Uterus (tissue), 4 donors: Measurements from ENCODE around the gene PDE4B. TPM values are rescaled to one million over a fixed set of nuclear protein-coding genes. Genes with fewer than 3 reads are reported as not detected.
"Not testable (repeated sequence)": the region's sequence is repeated elsewhere in the genome, so short reads cannot be mapped to it uniquely, and the experiment has no call there.

ENCODE experiments used
- DNase-seq, 2 donors: peaks; one replicate each; pipeline ENCODE4 v3.0.0-alpha.2; 2019 to 2020
- H3K27ac ChIP-seq, 2 donors: fragments of 200-600 bp; sonication (generic); 1 replicate in 1 of 2; 2 replicates in 1 of 2; pipeline ENCODE4 v1.5.1; 2016 to 2018
- H3K27me3 ChIP-seq, 2 donors: fragments of 200-600 bp; sonication (generic); one replicate each; pipeline ENCODE4 v1.5.1; 2018 to 2019; ENCODE audit warnings: control low read depth in 1 of 2
- H3K36me3 ChIP-seq, 2 donors: fragments of 200-600 bp; sonication (generic); one replicate each; pipeline ENCODE4 v1.5.1; 2019; ENCODE audit warnings: control low read depth in 1 of 2
- H3K4me1 ChIP-seq, 2 donors: fragments of 200-600 bp; sonication (generic); one replicate each; pipeline ENCODE4 v1.5.1; 2018 to 2019; ENCODE audit warnings: control low read depth in 1 of 2
- H3K4me3 ChIP-seq, 2 donors: fragments of 200-600 bp; sonication (generic); 1 replicate in 1 of 2; 2 replicates in 1 of 2; pipeline ENCODE4 v1.5.1; 2018 to 2019; ENCODE audit warnings: mild to moderate bottlenecking in 1 of 2
- H3K9me3 ChIP-seq, 2 donors: fragments of 200-600 bp; sonication (generic); one replicate each; pipeline ENCODE4 v1.5.1; 2019; ENCODE audit warnings: control low read depth in 1 of 2
- CTCF ChIP-seq, 4 experiments: fragments of 200-600 bp in 2 of 4; fragments of 450-650 bp in 2 of 4; sonication (generic) in 2 of 4; IDR thresholded peaks; one replicate each; pipeline ENCODE4 v1.5.1; 2016 to 2019; ENCODE audit warnings: antibody characterized with exemption in 4 of 4, mild to moderate bottlenecking in 2 of 4, moderate library complexity in 1 of 4
- POLR2A ChIP-seq, 2 donors: fragments of 450-650 bp; IDR thresholded peaks; one replicate each; pipeline ENCODE4 v1.6.1; 2016; ENCODE audit warnings: antibody characterized with exemption in 2 of 2, mild to moderate bottlenecking in 1 of 2, moderate library complexity in 1 of 2
- intact Hi-C: fragments of 100-400 bp; cut with DNase I; formaldehyde crosslinking; loops from one replicate; pipeline ENCODE4 v1.15.1; 2023; ENCODE audit warnings: low total_unique reads
- total RNA-seq, 4 donors: library from RNA; depleted of rRNA in 3 of 4; stranded (reverse); fragments of >200 nt in 3 of 4; gene quantifications; one replicate each; pipeline versions ENCODE4 v1.1.0 to v1.2.4, GENCODE V29; 2014 to 2023
- donor health status: DM: yes; HTN: yes; CAD: no.

PDE4B gene
- total RNA-seq, 4 donors from 2014 or later = 6.9 to 22.9 (median 17.8) TPM

GRCh38 chr1:66084442-66084841 lies 291.7 kb downstream of the PDE4B start:
- Histone ChIP-seq H3K9me3 (no peaks in the 10 kb centered on the region), H3K4me3 (no peak overlapping the region), H3K36me3 (no peaks in the 10 kb centered on the region), H3K4me1 (no peaks in the 10 kb centered on the region), H3K27me3 (no peaks in the 10 kb centered on the region), H3K27ac (no peak overlapping the region)
- DNase-seq = no peak
- TF ChIP-seq POLR2A (IDR thresholded peaks at IDR 0.05) = no peak
- TF ChIP-seq CTCF (IDR thresholded peaks at IDR 0.05) = no peak
- intact Hi-C loops = no loop called here

DNA sequence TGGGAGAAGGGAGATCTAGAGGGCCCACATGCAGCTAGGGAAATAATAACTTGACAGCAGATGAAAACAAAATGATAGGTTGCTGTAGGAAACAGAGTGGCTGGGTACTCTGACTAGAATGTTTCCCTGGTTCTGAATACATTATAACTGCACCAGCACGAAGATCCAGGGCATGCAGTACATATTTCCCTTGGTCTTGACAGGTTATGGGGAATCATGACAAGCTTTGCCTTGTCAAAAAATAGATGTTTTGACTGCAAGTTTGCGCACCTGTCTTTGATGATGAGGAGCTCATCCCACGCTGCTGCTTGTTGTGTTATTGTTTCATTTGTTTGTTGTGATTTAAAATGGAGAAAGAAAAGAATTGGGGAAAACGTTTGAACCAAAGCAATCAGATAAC lies 292.9 kb downstream of the PDE4B start:
- Histone ChIP-seq H3K27me3 (no peaks in the 10 kb centered on the region), H3K9me3 (no peaks in the 10 kb centered on the region), H3K4me3 (no peak overlapping the region), H3K36me3 (no peaks in the 10 kb centered on the region), H3K4me1 (no peaks in the 10 kb centered on the region), H3K27ac (no peak overlapping the region)
- no peak for DNase-seq
- intact Hi-C loops = no loop called here
- TF ChIP-seq POLR2A (IDR thresholded peaks at IDR 0.05) (no peak), CTCF (IDR thresholded peaks at IDR 0.05) (no peak)

GRCh38 chr1:66088787-66089186 lies 296.1 kb downstream of the PDE4B start:
- H3K27me3 ChIP-seq = no peaks in the 10 kb centered on the region
- no peak overlapping the region for H3K27ac ChIP-seq
- H3K36me3 ChIP-seq = no peaks in the 10 kb centered on the region
- TF ChIP-seq CTCF (IDR thresholded peaks at IDR 0.05) (no peak), POLR2A (IDR thresholded peaks at IDR 0.05) (no peak)
- no peaks in the 10 kb centered on the region for H3K9me3 ChIP-seq
- no peak overlapping the region for H3K4me3 ChIP-seq
- no peak for DNase-seq
- intact Hi-C loops = no loop called here
- no peaks in the 10 kb centered on the region for H3K4me1 ChIP-seq

- Histone ChIP-seq H3K27me3 (no peaks in the 10 kb centered on the region), H3K4me1 (no peaks in the 10 kb centered on the region), H3K4me3 (no peak overlapping the region), H3K36me3 (no peaks in the 10 kb centered on the region), H3K27ac (no peak overlapping the region), H3K9me3 (no peaks in the 10 kb centered on the region)
- DNase-seq = no peak
- TF ChIP-seq POLR2A (IDR thresholded peaks at IDR 0.05) (no peak), CTCF (IDR thresholded peaks at IDR 0.05) (no peak)
- intact Hi-C loops = no loop called here
Observed at GRCh38 chr1:66090859-66091457, 298.3 kb downstream of the PDE4B start.

- DNase-seq = no peak
- no peak overlapping the region for H3K4me3 ChIP-seq
- intact Hi-C loops = no loop called here
- H3K9me3 ChIP-seq = no peaks in the 10 kb centered on the region
- no peaks in the 10 kb centered on the region for H3K36me3 ChIP-seq
- no peaks in the 10 kb centered on the region for H3K27me3 ChIP-seq
- H3K4me1 ChIP-seq = no peaks in the 10 kb centered on the region
- no peak overlapping the region for H3K27ac ChIP-seq
- TF ChIP-seq CTCF (IDR thresholded peaks at IDR 0.05) (no peak), POLR2A (IDR thresholded peaks at IDR 0.05) (no peak)
Observed at GRCh38 chr1:66095190-66095589, 302.5 kb downstream of the PDE4B start.

GRCh38 chr1:66100959-66101358 lies 308.3 kb downstream of the PDE4B start:
- H3K9me3 ChIP-seq, DNase-seq, H3K4me1 ChIP-seq, H3K27ac ChIP-seq, H3K4me3 ChIP-seq, intact Hi-C loops, H3K27me3 ChIP-seq, H3K36me3 ChIP-seq: not testable (repeated sequence)

DNA sequence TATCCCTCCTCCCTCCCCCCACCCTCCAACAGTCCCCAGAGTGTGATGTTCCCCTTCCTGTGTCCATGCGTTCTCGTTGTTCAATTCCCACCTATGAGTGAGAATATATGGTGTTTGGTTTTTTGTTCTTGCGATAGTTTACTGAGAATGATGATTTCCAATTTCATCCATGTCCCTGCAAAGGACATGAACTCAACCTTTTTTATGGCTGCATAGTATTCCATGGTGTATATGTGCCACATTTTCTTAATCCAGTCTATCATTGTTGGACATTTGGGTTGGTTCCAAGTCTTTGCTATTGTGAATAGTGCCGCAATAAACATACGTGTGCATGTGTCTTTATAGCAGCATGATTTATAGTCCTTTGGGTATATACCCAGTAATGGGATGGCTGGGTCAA lies 311.4 kb downstream of the PDE4B start:
- H3K36me3 ChIP-seq, intact Hi-C loops, H3K27ac ChIP-seq, DNase-seq, H3K4me1 ChIP-seq, H3K27me3 ChIP-seq, H3K4me3 ChIP-seq, H3K9me3 ChIP-seq: not testable (repeated sequence)
